Endothelial cell of umbilical vein (primary cell): ENCODE data around the gene OOSP4B. TPM values are rescaled to one million over a fixed set of nuclear protein-coding genes. Genes with fewer than 3 reads are reported as not detected.

Source experiments
- BruUV-seq: library from RNA; stranded (reverse); fragments of 400-500 nt; replicated peaks from 2 replicates; lab custom pipeline; 2021; lab: Mats Ljungman, UMichigan
- CTCF ChIA-PET: fragments of 300-600, 350-600 bp; sonication (Branson Sonifier 250); formaldehyde crosslinking; loops from one replicate; lab custom pipeline; 2021; ENCODE audit warnings: antibody characterized with exemption, inconsistent platforms; lab: Charles Lee
- POLR2A ChIA-PET: fragments of 300-600, 350-600 bp; sonication (Branson Sonifier 250); formaldehyde crosslinking; loops from one replicate; lab custom pipeline; 2021; ENCODE audit warnings: antibody characterized with exemption, inconsistent platforms; lab: Charles Lee
- DNase-seq: peaks from one replicate; pipeline ENCODE4 v3.0.0-alpha.2; 2011; ENCODE audit warnings: low read depth, low spot score
- FAIRE-seq: peaks from 2 replicates; lab custom pipeline; 2011; peaks lifted over from hg19 to GRCh38; lab: Jason Lieb, UNC
- H2AFZ ChIP-seq: 2 replicates; pipeline ENCODE4 v1.6.0; 2012; ENCODE audit warnings: low read depth, low read length, control low read depth, inconsistent platforms
- H3K27ac ChIP-seq: 2 replicates; pipeline ENCODE4 v1.5.1; 2011; ENCODE audit warnings: low read depth, mild to moderate bottlenecking, control low read depth, low read length, moderate library complexity; ENCODE audit not compliant: insufficient read depth
- H3K27me3 ChIP-seq, 2 experiments: 2 replicates each; pipeline versions ENCODE4 v1.6.0 to v1.6.1; 2011; ENCODE audit warnings: low read length in 2 of 2, mixed read lengths in 1 of 2; ENCODE audit not compliant: control insufficient read depth in 2 of 2, insufficient read depth in 2 of 2
- H3K36me3 ChIP-seq, 2 experiments: 2 replicates in 1 of 2; 3 replicates in 1 of 2; pipeline ENCODE4 v1.5.1; 2011; ENCODE audit warnings: low read length in 2 of 2, mild to moderate bottlenecking in 1 of 2, moderate library complexity in 1 of 2; ENCODE audit not compliant: control insufficient read depth in 2 of 2, insufficient read depth in 2 of 2; ENCODE audit errors: extremely low read depth in 1 of 2
- H3K4me1 ChIP-seq: 3 replicates; pipeline ENCODE4 v1.5.1; 2011; ENCODE audit warnings: mild to moderate bottlenecking, low read length; ENCODE audit not compliant: control insufficient read depth, insufficient read depth; ENCODE audit errors: extremely low read depth
- H3K4me2 ChIP-seq: 2 replicates; pipeline ENCODE4 v1.6.1; 2011; ENCODE audit warnings: low read length, control low read depth, mixed read lengths; ENCODE audit not compliant: insufficient read depth
- H3K4me3 ChIP-seq, 3 experiments: fragments of 200-600 bp in 1 of 3; sonication (generic), shearing (Covaris generic) in 1 of 3; replicated peaks in 1 of 3; 2 replicates each; pipeline ENCODE4 v1.5.1; 2011 to 2016; ENCODE audit warnings: control low read depth in 3 of 3, low read length in 3 of 3, mild to moderate bottlenecking in 2 of 3, inconsistent platforms in 1 of 3, low read depth in 1 of 3, moderate library complexity in 1 of 3; ENCODE audit not compliant: insufficient read depth in 1 of 3
- H3K79me2 ChIP-seq: 2 replicates; pipeline ENCODE4 v1.6.0; 2012; ENCODE audit warnings: low read length, inconsistent platforms; ENCODE audit not compliant: control insufficient read depth, insufficient read depth
- H3K9ac ChIP-seq: replicated peaks from 2 replicates; pipeline ENCODE3; 2011; ENCODE audit warnings: low read length, control low read depth; ENCODE audit not compliant: insufficient read depth; ENCODE audit errors: extremely low read depth
- H3K9me1 ChIP-seq: replicated peaks from 3 replicates; pipeline ENCODE4 v1.6.0; 2011; ENCODE audit warnings: mild to moderate bottlenecking, low read length; ENCODE audit not compliant: control insufficient read depth, insufficient read depth; ENCODE audit errors: extremely low read depth
- H3K9me3 ChIP-seq: replicated peaks from 2 replicates; pipeline ENCODE4 v1.5.1; 2012; ENCODE audit warnings: low read length, inconsistent platforms; ENCODE audit not compliant: control insufficient read depth, insufficient read depth
- H4K20me1 ChIP-seq: replicated peaks from 2 replicates; pipeline ENCODE3; 2011; ENCODE audit warnings: mild to moderate bottlenecking, low read length; ENCODE audit not compliant: control insufficient read depth, insufficient read depth; ENCODE audit errors: extremely low read depth
- EZH2 ChIP-seq: IDR thresholded peaks from 2 replicates; pipeline ENCODE4 v1.6.1; 2012; ENCODE audit warnings: borderline replicate concordance, low read depth, mild to moderate bottlenecking, moderate library complexity, low read length, inconsistent platforms; ENCODE audit not compliant: severe bottlenecking
- FOS ChIP-seq: IDR thresholded peaks from 2 replicates; pipeline ENCODE4 v1.6.1; 2011; ENCODE audit warnings: mild to moderate bottlenecking, low read length, moderate library complexity, borderline replicate concordance; ENCODE audit not compliant: insufficient read depth
- GATA2 ChIP-seq: IDR thresholded peaks from 2 replicates; pipeline ENCODE4 v1.7.0; 2011; ENCODE audit warnings: low read depth, mild to moderate bottlenecking, moderate library complexity, mixed read lengths, low read length; ENCODE audit not compliant: insufficient read length, insufficient read depth
- JUN ChIP-seq: IDR thresholded peaks from 2 replicates; pipeline ENCODE4 v1.6.1; 2011; ENCODE audit warnings: borderline replicate concordance, low read depth; ENCODE audit not compliant: insufficient read length, insufficient read depth
- MYC ChIP-seq: IDR thresholded peaks from one replicate; pipeline ENCODE4 v1.6.1; 2011; ENCODE audit warnings: mild to moderate bottlenecking, low read depth, low read length
- POLR2A ChIP-seq: IDR thresholded peaks from 2 replicates; pipeline ENCODE4 v1.6.1; 2012; ENCODE audit warnings: low read depth, mild to moderate bottlenecking, control low read depth, low read length
- POLR2AphosphoS5 ChIP-seq: IDR thresholded peaks from 2 replicates; pipeline ENCODE4 v1.6.1; 2012; ENCODE audit warnings: low read depth, mild to moderate bottlenecking, control low read depth, low read length, moderate library complexity; ENCODE audit not compliant: insufficient read depth
- dilution Hi-C: fragments of 300-500 bp; cut with MboI; formaldehyde crosslinking; loops from one replicate; pipeline ENCODE4 v1.15.0; 2019; ENCODE audit warnings: low sequenced_read_pairs; ENCODE audit not compliant: extremely low pct_ligation_motif_present
- intact Hi-C: fragments of 100-400 bp; cut with micrococcal nuclease; formaldehyde crosslinking; loops from one replicate; pipeline ENCODE4 v1.10.0; 2022
- polyA plus RNA-seq, 4 experiments: library from polyadenylated mRNA; depleted of rRNA in 3 of 4; stranded (reverse) in 3 of 4; unstranded in 1 of 4; fragments of >200 nt; gene quantifications; 2 replicates each; pipeline versions ENCODE4 v1.2.1 to v1.2.3, GENCODE V29; 2011 to 2012; ENCODE audit warnings: missing spikeins in 1 of 4
- total RNA-seq: library from RNA; stranded (reverse); gene quantifications from 2 replicates; pipeline ENCODE4 v1.2.3, GENCODE V29; 2021
- TF ChIP-seq, protein P1 (sequence below): IDR thresholded peaks from 2 replicates; pipeline ENCODE4 v1.6.1; 2011; ENCODE audit not compliant: insufficient read depth, insufficient read length
- TF ChIP-seq, protein P2 (sequence below), 2 donors: IDR thresholded peaks; 1 replicate in 1 of 2; 2 replicates in 1 of 2; pipeline ENCODE4 v1.5.1; 2011; ENCODE audit warnings: low read length in 2 of 2, mild to moderate bottlenecking in 2 of 2, moderate library complexity in 2 of 2, control low read depth in 1 of 2, inconsistent platforms in 1 of 2, low read depth in 1 of 2; ENCODE audit not compliant: insufficient read depth in 1 of 2; ENCODE audit errors: extremely low read depth in 1 of 2

The OOSP4B gene
- total and polyA plus RNA-seq, 2 donors (not counting 3 experiments of a cell fraction or from before 2014, with no cell fraction given), result not detected

GRCh38 chr11:60064111-60064510, 47.1 kb downstream of the OOSP4B start:
- no peak overlapping the region for H3K9ac ChIP-seq
- CTCF ChIA-PET, result no interaction called here
- no peak overlapping the region for H3K4me3 ChIP-seq
- H3K9me1 ChIP-seq, result no peaks in the 10 kb centered on the region
- TF ChIP-seq FOS, result no peak
- no TSS peak for BruUV-seq
- H3K79me2 ChIP-seq, result no peaks in the 10 kb centered on the region
- H3K27ac ChIP-seq, result no peak overlapping the region
- intact Hi-C loops, result no loop called here
- peaks cover 2% of the 10 kb centered on the region in 2 experiments for H3K27me3 ChIP-seq
- no peaks in the 10 kb centered on the region for H3K36me3 ChIP-seq
- no peaks in the 10 kb centered on the region for H3K9me3 ChIP-seq
- H3K4me1 ChIP-seq, result no peaks in the 10 kb centered on the region
- H4K20me1 ChIP-seq, result no peaks in the 10 kb centered on the region
- no peak overlapping the region for H3K4me2 ChIP-seq
- FAIRE-seq (no peak), DNase-seq (no peak)
- POLR2A ChIA-PET, result no interaction called here
- dilution Hi-C loops, result no loop called here
- no peak overlapping the region for H2AFZ ChIP-seq

GRCh38 chr11:60065801-60066200, 48.8 kb downstream of the OOSP4B start:
- POLR2A ChIA-PET, result no interaction called here
- Histone ChIP-seq H3K79me2 (no peaks in the 10 kb centered on the region), H3K4me3 (no peak overlapping the region), H3K27me3 (peaks cover 2% of the 10 kb centered on the region in 2 experiments), H4K20me1 (no peaks in the 10 kb centered on the region), H3K27ac (no peak overlapping the region), H3K9me1 (no peaks in the 10 kb centered on the region), H2AFZ (no peak overlapping the region), H3K36me3 (no peaks in the 10 kb centered on the region), H3K9me3 (no peaks in the 10 kb centered on the region), H3K9ac (no peak overlapping the region), H3K4me2 (no peak overlapping the region), H3K4me1 (no peaks in the 10 kb centered on the region)
- CTCF ChIA-PET, result interaction anchor here (0.8 to 0.9 kb wide), 2 partner anchors 9 kb away, joined by 3 read pairs; no protein-coding TSS in a partner anchor
- BruUV-seq, result no TSS peak
- DNase-seq (no peak), FAIRE-seq (no peak)
- no peak for TF ChIP-seq GATA2
- TF ChIP-seq FOS, result no peak
- TF ChIP-seq POLR2AphosphoS5, result no peak
- TF ChIP-seq, protein P1, sequence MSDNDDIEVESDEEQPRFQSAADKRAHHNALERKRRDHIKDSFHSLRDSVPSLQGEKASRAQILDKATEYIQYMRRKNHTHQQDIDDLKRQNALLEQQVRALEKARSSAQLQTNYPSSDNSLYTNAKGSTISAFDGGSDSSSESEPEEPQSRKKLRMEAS, result no peak
- TF ChIP-seq MYC, result no peak
- TF ChIP-seq JUN, result no peak
- TF ChIP-seq, protein P2, sequence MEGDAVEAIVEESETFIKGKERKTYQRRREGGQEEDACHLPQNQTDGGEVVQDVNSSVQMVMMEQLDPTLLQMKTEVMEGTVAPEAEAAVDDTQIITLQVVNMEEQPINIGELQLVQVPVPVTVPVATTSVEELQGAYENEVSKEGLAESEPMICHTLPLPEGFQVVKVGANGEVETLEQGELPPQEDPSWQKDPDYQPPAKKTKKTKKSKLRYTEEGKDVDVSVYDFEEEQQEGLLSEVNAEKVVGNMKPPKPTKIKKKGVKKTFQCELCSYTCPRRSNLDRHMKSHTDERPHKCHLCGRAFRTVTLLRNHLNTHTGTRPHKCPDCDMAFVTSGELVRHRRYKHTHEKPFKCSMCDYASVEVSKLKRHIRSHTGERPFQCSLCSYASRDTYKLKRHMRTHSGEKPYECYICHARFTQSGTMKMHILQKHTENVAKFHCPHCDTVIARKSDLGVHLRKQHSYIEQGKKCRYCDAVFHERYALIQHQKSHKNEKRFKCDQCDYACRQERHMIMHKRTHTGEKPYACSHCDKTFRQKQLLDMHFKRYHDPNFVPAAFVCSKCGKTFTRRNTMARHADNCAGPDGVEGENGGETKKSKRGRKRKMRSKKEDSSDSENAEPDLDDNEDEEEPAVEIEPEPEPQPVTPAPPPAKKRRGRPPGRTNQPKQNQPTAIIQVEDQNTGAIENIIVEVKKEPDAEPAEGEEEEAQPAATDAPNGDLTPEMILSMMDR (IDR thresholded peaks at IDR 0.05; ENCODE audit: extremely low read depth in 1 of 2, insufficient read depth in 1 of 2, low read depth in 1 of 2, low read length in 2 of 2), result no peak
- no peak for TF ChIP-seq POLR2A
- no peak for TF ChIP-seq EZH2
- dilution Hi-C loops (no loop called here), intact Hi-C loops (no loop called here)
